Nephron (organoid): ENCODE data around the gene EVC.

Experiments
- H3K27ac Mint-ChIP-seq, 3 experiments: 2 replicates each; pipeline ENCODE4 v1.8.0; 2020; ENCODE audit warnings: mixed read lengths in 3 of 3, mild to moderate bottlenecking in 2 of 3, moderate library complexity in 1 of 3
- H3K27me3 Mint-ChIP-seq: 2 replicates; pipeline ENCODE4 v1.8.0; 2021; ENCODE audit warnings: low read depth, mild to moderate bottlenecking, moderate library complexity, mixed read lengths
- H3K36me3 Mint-ChIP-seq: 2 replicates; pipeline ENCODE4 v1.8.0; 2020; ENCODE audit warnings: low read depth, mixed read lengths
- H3K4me1 Mint-ChIP-seq: 2 replicates; pipeline ENCODE4 v1.8.0; 2020; ENCODE audit warnings: mixed read lengths
- H3K4me3 Mint-ChIP-seq, 3 experiments: 2 replicates each; pipeline ENCODE4 v1.8.0; 2020; ENCODE audit warnings: mild to moderate bottlenecking in 3 of 3, mixed read lengths in 3 of 3, moderate library complexity in 2 of 3
- H3K9me3 Mint-ChIP-seq: 2 replicates; pipeline ENCODE4 v1.8.0; 2020; ENCODE audit warnings: mixed read lengths
- TF ChIP-seq, protein P1 (sequence below), 3 experiments: fragments of 200-600 bp; sonication (generic); IDR thresholded peaks; one replicate each; pipeline ENCODE4 v1.5.0; 2021; ENCODE audit warnings: antibody characterized with exemption in 3 of 3; ENCODE audit not compliant: unreplicated experiment in 3 of 3

Gene EVC

GRCh38 chr4:5678977-5679376 is 32.0 kb upstream of the EVC start:
- H3K36me3 Mint-ChIP-seq, result peaks cover 19% of the 10 kb centered on the region
- no peak overlapping the region for H3K4me3 Mint-ChIP-seq
- TF ChIP-seq, protein P1, sequence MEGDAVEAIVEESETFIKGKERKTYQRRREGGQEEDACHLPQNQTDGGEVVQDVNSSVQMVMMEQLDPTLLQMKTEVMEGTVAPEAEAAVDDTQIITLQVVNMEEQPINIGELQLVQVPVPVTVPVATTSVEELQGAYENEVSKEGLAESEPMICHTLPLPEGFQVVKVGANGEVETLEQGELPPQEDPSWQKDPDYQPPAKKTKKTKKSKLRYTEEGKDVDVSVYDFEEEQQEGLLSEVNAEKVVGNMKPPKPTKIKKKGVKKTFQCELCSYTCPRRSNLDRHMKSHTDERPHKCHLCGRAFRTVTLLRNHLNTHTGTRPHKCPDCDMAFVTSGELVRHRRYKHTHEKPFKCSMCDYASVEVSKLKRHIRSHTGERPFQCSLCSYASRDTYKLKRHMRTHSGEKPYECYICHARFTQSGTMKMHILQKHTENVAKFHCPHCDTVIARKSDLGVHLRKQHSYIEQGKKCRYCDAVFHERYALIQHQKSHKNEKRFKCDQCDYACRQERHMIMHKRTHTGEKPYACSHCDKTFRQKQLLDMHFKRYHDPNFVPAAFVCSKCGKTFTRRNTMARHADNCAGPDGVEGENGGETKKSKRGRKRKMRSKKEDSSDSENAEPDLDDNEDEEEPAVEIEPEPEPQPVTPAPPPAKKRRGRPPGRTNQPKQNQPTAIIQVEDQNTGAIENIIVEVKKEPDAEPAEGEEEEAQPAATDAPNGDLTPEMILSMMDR (IDR thresholded peaks at IDR 0.05; ENCODE audit: unreplicated experiment in 3 of 3), result no peak
- no peak overlapping the region for H3K27ac Mint-ChIP-seq
- H3K9me3 Mint-ChIP-seq, result no peaks in the 10 kb centered on the region
- H3K4me1 Mint-ChIP-seq, result peaks cover 4% of the 10 kb centered on the region
- H3K27me3 Mint-ChIP-seq, result no peaks in the 10 kb centered on the region

DNA sequence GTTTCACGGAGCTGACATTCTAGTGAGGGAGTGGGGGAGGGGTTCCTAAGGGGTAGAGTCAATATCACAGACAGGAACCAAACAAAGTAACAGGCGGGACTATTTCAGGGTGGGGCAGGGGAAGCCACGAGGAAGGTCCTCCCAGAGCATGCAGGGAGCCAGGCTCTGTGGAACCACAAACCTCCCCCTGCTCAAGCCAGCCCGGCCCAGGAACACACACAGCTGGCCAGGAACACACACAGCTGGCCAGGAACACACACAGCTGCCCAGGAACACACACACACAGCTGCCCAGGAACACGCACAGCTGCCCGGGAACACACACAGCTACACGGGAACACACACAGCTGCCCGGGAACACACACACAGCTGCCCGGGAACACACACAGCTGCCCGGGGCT is 27.4 kb upstream of the EVC start:
- Mint-ChIP-seq H3K27me3 (no peaks in the 10 kb centered on the region), H3K4me3 (no peak overlapping the region), H3K4me1 (peaks cover 4% of the 10 kb centered on the region), H3K9me3 (peaks cover 2% of the 10 kb centered on the region), H3K27ac (no peak overlapping the region), H3K36me3 (peaks cover 56% of the 10 kb centered on the region)
- TF ChIP-seq, protein P1 (IDR thresholded peaks at IDR 0.05; ENCODE audit: unreplicated experiment in 3 of 3), result no peak

DNA sequence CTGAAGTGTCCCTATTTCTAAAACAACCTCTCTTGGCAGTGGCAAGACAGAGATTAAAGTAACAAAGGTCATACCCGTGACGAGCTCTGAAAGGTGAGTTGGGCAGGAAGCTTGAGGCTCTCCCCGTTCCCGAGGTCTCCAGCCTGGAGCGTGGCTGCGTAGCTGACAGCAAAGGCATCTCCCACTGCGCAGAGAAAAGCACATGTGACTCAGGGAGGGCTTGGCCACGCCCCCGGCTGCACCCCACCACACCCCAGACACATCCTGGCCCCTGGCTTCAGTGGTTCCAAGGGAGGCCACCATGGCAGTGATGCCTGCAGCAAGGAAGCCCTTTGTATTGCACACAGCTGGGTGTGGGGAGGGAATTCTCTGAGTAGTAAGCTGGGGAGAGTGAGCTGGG is 25.7 kb upstream of the EVC start:
- Mint-ChIP-seq H3K4me3 (no peak overlapping the region), H3K9me3 (peaks cover 2% of the 10 kb centered on the region), H3K27me3 (no peaks in the 10 kb centered on the region), H3K36me3 (peaks cover 66% of the 10 kb centered on the region), H3K4me1 (peaks cover 4% of the 10 kb centered on the region), H3K27ac (no peak overlapping the region)
- TF ChIP-seq, protein P1 (IDR thresholded peaks at IDR 0.05; ENCODE audit: unreplicated experiment in 3 of 3), result no peak

GRCh38 chr4:5686338-5686737 is 24.7 kb upstream of the EVC start:
- Mint-ChIP-seq H3K9me3 (peaks cover 2% of the 10 kb centered on the region), H3K27ac (no peak overlapping the region), H3K4me1 (peaks cover 4% of the 10 kb centered on the region), H3K27me3 (no peaks in the 10 kb centered on the region), H3K36me3 (peaks cover 61% of the 10 kb centered on the region), H3K4me3 (no peak overlapping the region)
- TF ChIP-seq, protein P1 (IDR thresholded peaks at IDR 0.05; ENCODE audit: unreplicated experiment in 3 of 3), result no peak

GRCh38 chr4:5689065-5689464 is 21.9 kb upstream of the EVC start:
- no peaks in the 10 kb centered on the region for H3K27me3 Mint-ChIP-seq
- TF ChIP-seq, protein P1 (IDR thresholded peaks at IDR 0.05; ENCODE audit: unreplicated experiment in 3 of 3), result no peak
- no peak overlapping the region for H3K27ac Mint-ChIP-seq
- H3K4me1 Mint-ChIP-seq, result no peaks in the 10 kb centered on the region
- H3K36me3 Mint-ChIP-seq, result peaks cover 55% of the 10 kb centered on the region
- no peak overlapping the region for H3K4me3 Mint-ChIP-seq
- H3K9me3 Mint-ChIP-seq, result peaks cover 2% of the 10 kb centered on the region

DNA sequence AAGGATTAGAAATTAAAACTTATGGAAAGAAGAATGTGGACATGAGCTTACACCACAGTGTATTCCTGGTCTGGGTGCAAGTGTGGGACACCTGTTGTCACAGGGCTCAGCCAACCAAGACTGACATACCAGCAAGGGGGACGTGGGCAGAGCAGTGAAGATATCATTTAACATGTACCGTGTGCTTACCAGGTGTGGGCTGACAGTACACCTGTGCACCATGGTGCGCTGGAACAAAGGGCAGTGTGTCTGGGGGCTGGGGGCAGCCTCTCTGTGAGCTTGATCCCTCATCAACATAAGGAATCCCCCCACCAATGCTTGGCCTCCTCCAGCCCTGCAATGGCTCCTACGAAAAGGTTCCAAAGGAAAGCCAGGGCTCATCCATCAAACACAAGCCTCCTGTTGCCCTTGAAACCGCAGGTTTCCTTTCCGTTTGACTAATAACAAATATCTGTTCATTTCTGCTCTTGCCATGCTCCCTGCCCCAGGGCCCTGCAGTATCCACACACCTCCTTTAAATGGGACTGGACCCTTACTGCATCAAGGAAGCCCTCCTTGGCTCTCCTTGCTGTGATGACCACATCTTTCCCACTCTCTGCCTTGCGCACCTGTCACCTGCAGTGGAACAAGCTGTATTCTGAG is 19.4 kb upstream of the EVC start:
- no peak overlapping the region for H3K4me3 Mint-ChIP-seq
- H3K4me1 Mint-ChIP-seq, result no peaks in the 10 kb centered on the region
- no peaks in the 10 kb centered on the region for H3K27me3 Mint-ChIP-seq
- TF ChIP-seq, protein P1 (IDR thresholded peaks at IDR 0.05; ENCODE audit: unreplicated experiment in 3 of 3), result no peak
- H3K36me3 Mint-ChIP-seq, result peaks cover 40% of the 10 kb centered on the region
- no peaks in the 10 kb centered on the region for H3K9me3 Mint-ChIP-seq
- no peak overlapping the region for H3K27ac Mint-ChIP-seq
